Colonic mucosa (tissue), 4 donors: Measurements from ENCODE around the gene CYP2F1. TPM values are rescaled to one million over a fixed set of nuclear protein-coding genes. Genes with fewer than 3 reads are reported as not detected.
A peak's percentile ranks its signal among the peaks of the same experiment; 100 is the strongest.

Experiments
- DNase-seq: peaks from one replicate; pipeline ENCODE4 v3.0.0-alpha.2; 2020
- H3K27ac ChIP-seq: fragments of 200-600 bp; one replicate; pipeline ENCODE4 v1.8.0; 2021
- H3K27me3 ChIP-seq: fragments of 200-600 bp; one replicate; pipeline ENCODE4 v1.8.0; 2021
- H3K36me3 ChIP-seq: fragments of 200-600 bp; one replicate; pipeline ENCODE4 v1.8.0; 2021
- H3K4me1 ChIP-seq: fragments of 200-600 bp; one replicate; pipeline ENCODE4 v1.8.0; 2021; ENCODE audit warnings: mild to moderate bottlenecking
- H3K4me3 ChIP-seq: fragments of 200-600 bp; one replicate; pipeline ENCODE4 v1.8.0; 2021
- H3K9ac ChIP-seq, 2 donors: one replicate each; pipeline ENCODE4 v1.7.0; 2013; ENCODE audit warnings: control low read depth in 2 of 2, low read depth in 2 of 2, low read length in 2 of 2
- H3K9me3 ChIP-seq: fragments of 200-600 bp; one replicate; pipeline ENCODE4 v1.8.0; 2021
- CTCF ChIP-seq: fragments of 200-600 bp; IDR thresholded peaks from one replicate; pipeline ENCODE4 v1.8.0; 2022; ENCODE audit warnings: antibody characterized with exemption, mild to moderate bottlenecking
- intact Hi-C: fragments of 100-400 bp; cut with DNase I; formaldehyde crosslinking; loops from one replicate; pipeline ENCODE4 v1.14.1; 2022
- total RNA-seq, 2 donors: library from RNA; stranded (reverse); fragmentation: NEBNext Ultra II Directional in 1 of 2; extraction: Animal tissue kit (Norgen Biotek cat#: 25700) in 1 of 2; gene quantifications; one replicate each; pipeline ENCODE4 v1.2.1, GENCODE V29; 2021
- donor health status: healthy.
- donor health status: DM: no; HTN: no; CAD: no.
- donor health status: DM: no; HTN: no; CAD: no.

CYP2F1 gene
- total RNA-seq, 2 donors from 2014 or later: not detected

GRCh38 chr19:41159881-41160280 is 45.6 kb downstream of the CYP2F1 start:
- H3K4me3 ChIP-seq: no peak overlapping the region
- no peaks in the 10 kb centered on the region for H3K9me3 ChIP-seq
- no peaks in the 10 kb centered on the region for H3K36me3 ChIP-seq
- H3K4me1 ChIP-seq: no peaks in the 10 kb centered on the region
- intact Hi-C loops: no loop called here
- H3K9ac ChIP-seq: no peak overlapping the region
- TF ChIP-seq CTCF: no peak
- DNase-seq: no peak
- no peaks in the 10 kb centered on the region for H3K27me3 ChIP-seq
- H3K27ac ChIP-seq: peak overlapping the region; percentile 33

- Histone ChIP-seq H3K27me3 (no peaks in the 10 kb centered on the region), H3K9me3 (no peaks in the 10 kb centered on the region), H3K4me1 (peaks cover 4% of the 10 kb centered on the region), H3K27ac (no peak overlapping the region), H3K4me3 (no peak overlapping the region), H3K9ac (no peak overlapping the region), H3K36me3 (no peaks in the 10 kb centered on the region)
- TF ChIP-seq CTCF: no peak
- DNase-seq: no peak
- intact Hi-C loops: no loop called here
These were observed 47.7 kb downstream of the CYP2F1 start for GRCh38 chr19:41161903-41162302.

- TF ChIP-seq CTCF: no peak
- intact Hi-C loops: no loop called here
- Histone ChIP-seq H3K36me3 (no peaks in the 10 kb centered on the region), H3K27me3 (no peaks in the 10 kb centered on the region), H3K9ac (peak overlapping the region; percentile 35 to 81), H3K4me1 (peaks cover 4% of the 10 kb centered on the region), H3K9me3 (no peaks in the 10 kb centered on the region), H3K27ac (peak overlapping the region; percentile 89), H3K4me3 (no peak overlapping the region)
- DNase-seq: peak; percentile 90
These were observed 52.9 kb downstream of the CYP2F1 start for GRCh38 chr19:41166944-41167804.

- Histone ChIP-seq H3K27me3 (no peaks in the 10 kb centered on the region), H3K9me3 (no peaks in the 10 kb centered on the region), H3K9ac (peak overlapping the region in 1 of 2 donors; percentile 73), H3K4me1 (peaks cover 5% of the 10 kb centered on the region), H3K4me3 (no peak overlapping the region), H3K27ac (peak overlapping the region; percentile 76), H3K36me3 (no peaks in the 10 kb centered on the region)
- TF ChIP-seq CTCF: no peak
- DNase-seq: peak; percentile 61
- intact Hi-C loops: no loop called here
These were observed 58.3 kb downstream of the CYP2F1 start for GRCh38 chr19:41172297-41173164.

GRCh38 chr19:41174297-41174928 is 60.2 kb downstream of the CYP2F1 start:
- H3K27ac ChIP-seq: peak overlapping the region; percentile 76
- H3K4me1 ChIP-seq: peaks cover 5% of the 10 kb centered on the region
- TF ChIP-seq CTCF: no peak
- peak; percentile 86 for DNase-seq
- H3K27me3 ChIP-seq: no peaks in the 10 kb centered on the region
- peak overlapping the region in 1 of 2 donors; percentile 77 for H3K9ac ChIP-seq
- no peak overlapping the region for H3K4me3 ChIP-seq
- intact Hi-C loops: no loop called here
- H3K36me3 ChIP-seq: no peaks in the 10 kb centered on the region
- no peaks in the 10 kb centered on the region for H3K9me3 ChIP-seq
